Measurements from ENCODE around the gene MIF.

DNA sequence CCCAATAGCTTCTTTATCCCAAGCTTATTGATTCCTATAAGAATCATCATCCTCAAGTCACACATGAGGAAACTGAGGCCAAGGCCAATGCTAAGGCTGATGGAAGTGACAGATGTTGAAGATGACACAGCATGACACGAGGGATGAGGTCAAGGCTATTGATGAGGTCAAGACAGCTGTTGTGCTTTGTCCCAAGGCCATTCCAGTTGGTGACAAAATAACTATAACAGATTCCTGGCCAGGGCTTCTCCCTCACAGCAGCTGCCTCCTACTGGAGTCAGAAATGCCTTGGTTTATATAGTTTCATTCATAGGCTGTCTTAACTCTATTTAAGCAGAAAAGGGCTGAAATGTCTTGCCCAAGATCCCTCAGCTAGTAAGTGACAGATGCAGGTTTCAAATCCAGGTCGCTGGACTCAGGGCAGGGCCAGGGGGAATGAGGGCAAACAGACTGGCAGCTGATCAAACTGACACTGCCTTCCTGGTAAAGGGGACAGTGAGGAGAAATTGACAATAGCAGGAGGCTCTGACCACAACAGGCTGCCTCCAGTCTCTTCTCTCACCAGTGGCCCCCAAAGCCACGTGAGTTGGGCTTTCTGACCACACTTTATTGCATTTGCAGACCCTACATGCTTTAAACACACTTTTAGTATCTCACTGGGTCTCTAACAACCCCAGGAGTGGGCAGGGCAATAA is 16.5 kb downstream of the MIF start:
- no peak for TF ChIP-seq POLR2AphosphoS5 (IDR thresholded peaks at IDR 0.05)
- TF ChIP-seq, protein P1, sequence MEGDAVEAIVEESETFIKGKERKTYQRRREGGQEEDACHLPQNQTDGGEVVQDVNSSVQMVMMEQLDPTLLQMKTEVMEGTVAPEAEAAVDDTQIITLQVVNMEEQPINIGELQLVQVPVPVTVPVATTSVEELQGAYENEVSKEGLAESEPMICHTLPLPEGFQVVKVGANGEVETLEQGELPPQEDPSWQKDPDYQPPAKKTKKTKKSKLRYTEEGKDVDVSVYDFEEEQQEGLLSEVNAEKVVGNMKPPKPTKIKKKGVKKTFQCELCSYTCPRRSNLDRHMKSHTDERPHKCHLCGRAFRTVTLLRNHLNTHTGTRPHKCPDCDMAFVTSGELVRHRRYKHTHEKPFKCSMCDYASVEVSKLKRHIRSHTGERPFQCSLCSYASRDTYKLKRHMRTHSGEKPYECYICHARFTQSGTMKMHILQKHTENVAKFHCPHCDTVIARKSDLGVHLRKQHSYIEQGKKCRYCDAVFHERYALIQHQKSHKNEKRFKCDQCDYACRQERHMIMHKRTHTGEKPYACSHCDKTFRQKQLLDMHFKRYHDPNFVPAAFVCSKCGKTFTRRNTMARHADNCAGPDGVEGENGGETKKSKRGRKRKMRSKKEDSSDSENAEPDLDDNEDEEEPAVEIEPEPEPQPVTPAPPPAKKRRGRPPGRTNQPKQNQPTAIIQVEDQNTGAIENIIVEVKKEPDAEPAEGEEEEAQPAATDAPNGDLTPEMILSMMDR (IDR thresholded peaks at IDR 0.05) = no peak
- no peak for TF ChIP-seq EP300 (IDR thresholded peaks at IDR 0.05)

All from suprapubic skin (tissue), 4 donors.